HG03097 (cell line): ENCODE data around the gene NRBF2.

Experiments used
- ATAC-seq: cut with Tn5 transposase; IDR thresholded peaks from one replicate; pipeline ENCODE4 v1.9.1; 2021; ENCODE audit not compliant: unreplicated experiment, low FRiP score

Gene NRBF2

DNA sequence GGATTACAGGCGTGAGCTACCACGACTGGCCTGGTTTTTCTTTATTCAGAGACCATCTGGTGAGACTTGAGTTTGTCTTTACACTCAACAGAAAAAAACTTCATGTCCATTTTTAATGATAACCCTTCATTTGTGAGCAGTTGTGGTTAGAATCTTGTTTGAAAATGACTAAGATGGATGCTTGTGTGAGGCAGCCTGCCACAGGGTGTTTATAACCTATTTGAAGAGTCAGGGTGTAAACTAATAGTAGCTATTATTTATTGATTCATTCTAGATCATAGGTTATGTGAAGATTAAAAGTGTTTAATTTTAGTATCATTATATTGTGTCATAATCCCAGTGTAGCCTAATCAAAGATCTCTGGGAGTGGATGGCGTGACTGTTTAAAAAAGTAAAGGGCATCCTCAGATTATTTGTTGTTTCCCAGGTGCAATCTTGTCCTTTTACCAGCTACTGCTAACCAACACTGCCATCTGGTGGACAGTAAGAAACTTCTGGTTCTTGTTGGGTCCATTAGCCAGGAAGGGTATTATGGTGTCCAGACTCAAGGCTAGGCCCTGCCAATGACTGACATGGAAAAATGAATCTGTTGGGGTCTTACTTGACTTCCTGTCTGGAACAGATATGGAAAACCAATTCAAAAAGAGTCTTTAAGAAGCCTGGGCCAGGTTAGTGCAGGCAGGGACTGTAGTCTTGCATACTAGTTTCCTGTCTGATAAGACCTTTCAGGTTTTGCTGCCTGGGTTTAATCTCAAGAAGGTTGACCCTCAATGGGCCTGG is 24.9 kb downstream of the NRBF2 start:
- peak; percentile 70 for ATAC-seq

- no peak for ATAC-seq
Measured at GRCh38 chr10:63161592-63161991, 28.5 kb downstream of the NRBF2 start.

GRCh38 chr10:63164166-63164623 is 31.1 kb downstream of the NRBF2 start:
- no peak for ATAC-seq

DNA sequence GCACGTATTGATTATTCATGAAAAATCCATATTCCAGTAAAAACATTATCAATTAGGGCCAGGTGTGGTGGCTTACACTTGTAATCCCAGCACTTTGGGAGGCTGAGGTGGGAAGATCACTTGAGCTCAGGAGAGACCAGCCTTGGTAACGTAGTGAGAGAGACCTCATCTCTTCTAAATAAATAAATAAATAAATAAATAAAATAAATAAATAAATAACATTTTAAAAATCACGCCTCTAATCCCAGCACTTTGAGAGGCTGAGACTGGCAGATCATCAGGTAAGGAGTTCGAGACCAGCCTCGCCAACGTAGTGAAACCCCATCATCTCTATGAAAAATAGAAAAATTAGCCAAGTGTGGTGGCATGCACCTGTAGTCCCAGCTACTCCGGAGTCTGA is 32.1 kb downstream of the NRBF2 start:
- no peak for ATAC-seq

- no peak for ATAC-seq
Measured at GRCh38 chr10:63166742-63167258, 33.7 kb downstream of the NRBF2 start.

DNA sequence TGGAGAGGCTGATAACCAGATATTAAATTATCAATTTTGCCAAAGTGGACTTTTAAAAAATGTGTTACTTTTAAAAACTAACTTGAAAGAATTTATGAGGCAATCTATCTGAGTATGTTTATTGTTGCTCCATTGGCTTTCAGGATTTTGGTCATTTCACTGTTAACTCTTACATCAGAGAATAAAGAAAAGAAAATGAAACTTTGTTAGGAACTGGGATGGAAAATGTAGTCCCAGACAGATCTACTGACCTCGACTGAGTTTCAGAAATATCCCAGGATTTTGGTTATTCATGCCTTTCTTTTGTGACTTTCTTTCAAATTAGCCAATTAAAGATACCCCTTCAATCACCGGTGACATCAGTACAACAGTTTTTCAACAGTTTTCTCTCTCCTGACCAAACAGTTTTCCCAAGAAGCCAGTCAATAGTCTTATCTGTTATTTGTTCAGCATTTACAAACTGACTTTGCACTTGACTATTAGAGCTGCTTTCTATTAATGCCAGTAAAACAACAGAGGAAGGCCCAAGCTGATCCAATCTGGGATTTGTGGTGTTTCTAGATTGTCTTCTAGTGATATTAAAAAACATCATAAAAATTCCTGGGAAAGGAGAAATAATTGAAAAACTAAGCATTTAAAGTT is 35.8 kb downstream of the NRBF2 start:
- no peak for ATAC-seq

- no peak for ATAC-seq
Measured at GRCh38 chr10:63169624-63170023, 36.5 kb downstream of the NRBF2 start.

GRCh38 chr10:63171255-63171855 is 38.2 kb downstream of the NRBF2 start:
- no peak for ATAC-seq

GRCh38 chr10:63171926-63172325 is 38.8 kb downstream of the NRBF2 start:
- no peak for ATAC-seq

DNA sequence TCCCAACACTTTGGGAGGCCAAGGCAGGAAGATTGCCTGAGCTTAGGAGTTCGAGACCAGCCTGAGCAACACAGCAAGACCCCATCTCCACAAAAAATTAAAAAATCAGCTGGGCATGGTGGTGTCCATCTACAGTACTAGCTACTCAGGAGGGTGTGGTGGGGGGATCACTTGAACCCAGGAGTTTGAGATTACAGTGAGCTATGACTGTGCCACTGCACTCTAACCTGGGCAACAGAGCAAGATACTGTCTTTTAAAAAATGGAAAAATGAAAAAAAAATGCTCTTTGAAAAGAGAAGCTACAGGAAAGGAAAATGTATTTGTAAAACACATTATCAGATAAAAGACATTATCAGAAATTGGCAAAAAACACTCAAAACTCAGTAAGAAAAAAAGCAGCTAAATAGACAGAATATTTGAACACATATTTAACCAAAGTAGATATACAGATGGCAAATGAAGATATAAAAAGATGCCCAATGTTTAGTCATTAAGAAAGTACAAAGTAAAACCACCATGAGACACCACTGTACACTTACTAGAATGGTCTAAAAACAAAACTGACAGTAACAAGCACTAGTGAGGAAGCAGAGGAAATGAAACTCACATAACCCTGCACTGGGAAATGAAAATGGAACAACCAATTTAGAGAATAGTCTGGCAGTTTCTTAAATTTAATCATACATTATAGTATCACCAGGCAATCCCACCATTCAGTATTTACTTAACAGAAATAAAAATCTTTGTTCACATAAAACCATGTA is 40.5 kb downstream of the NRBF2 start:
- peak; percentile 94 for ATAC-seq

GRCh38 chr10:63175534-63175933 is 42.4 kb downstream of the NRBF2 start:
- ATAC-seq: no peak

- no peak for ATAC-seq
Measured at GRCh38 chr10:63192826-63193225, 59.7 kb downstream of the NRBF2 start.

- ATAC-seq: no peak
Measured at GRCh38 chr10:63197344-63198092, 64.4 kb downstream of the NRBF2 start.

- ATAC-seq: no peak
Measured at GRCh38 chr10:63199716-63200115, 66.6 kb downstream of the NRBF2 start.

DNA sequence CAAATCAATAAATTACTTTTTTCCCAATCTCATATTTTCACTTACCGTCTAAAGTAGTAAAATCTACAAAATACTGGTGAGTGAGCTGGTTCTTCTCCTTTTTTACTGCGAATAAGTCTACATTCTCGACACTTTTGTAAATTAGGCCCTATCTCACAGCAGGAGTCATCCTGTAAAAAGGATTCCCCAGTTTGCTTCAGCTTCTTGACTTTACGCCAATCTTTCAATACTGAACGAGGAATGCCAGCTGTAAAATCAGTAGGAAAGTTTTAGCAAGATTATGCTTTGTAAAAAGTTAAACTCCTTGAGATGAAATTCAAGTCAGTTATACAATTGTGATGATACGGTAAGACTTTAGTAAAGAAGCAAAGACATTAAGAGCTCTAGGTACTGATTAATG is 67.3 kb downstream of the NRBF2 start:
- no peak for ATAC-seq

GRCh38 chr10:63201118-63201517 is 68.0 kb downstream of the NRBF2 start:
- no peak for ATAC-seq
